SU-DHL-6 (cell line): ENCODE data around the gene KCNN1.

Experiments used
- CTCF ChIP-seq: fragments of 200-600 bp; sonication (generic); IDR thresholded peaks from one replicate; pipeline ENCODE4 v1.5.1; 2017; ENCODE audit warnings: antibody characterized with exemption, mild to moderate bottlenecking, low read length, moderate library complexity; ENCODE audit not compliant: insufficient read depth, poor library complexity, severe bottlenecking
- EZH2phosphoT487 ChIP-seq: fragments of 200-600 bp; sonication (generic), shearing (Covaris generic); conservative IDR thresholded peaks from 2 replicates; pipeline ENCODE4 v1.6.1; 2018; ENCODE audit warnings: mild to moderate bottlenecking, antibody characterized with exemption, low read length, moderate library complexity, mixed read lengths

DNA sequence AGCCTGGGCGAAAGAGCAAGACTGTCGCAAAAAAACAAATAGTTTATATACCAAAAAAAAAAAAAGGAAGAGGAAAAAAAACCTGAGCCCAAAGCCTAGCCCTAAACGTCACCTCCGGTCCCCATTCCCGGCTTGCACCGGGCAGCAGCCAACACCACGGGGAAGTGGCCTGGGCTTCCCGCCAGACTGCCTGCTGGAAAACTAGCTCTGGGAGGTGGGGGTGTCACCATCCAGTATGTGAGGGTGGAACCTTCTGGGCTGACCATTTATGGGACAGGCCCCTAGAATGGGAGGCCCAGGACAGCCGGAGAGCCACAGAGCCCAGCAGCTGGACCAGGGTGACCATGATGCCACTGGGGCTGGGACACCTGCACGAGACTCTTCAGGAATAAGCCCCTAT, 82.5 kb downstream of the KCNN1 start:
- no peak for TF ChIP-seq CTCF
- TF ChIP-seq EZH2phosphoT487 = no peak
